SW480 (cell line): Measurements from ENCODE around the gene GAK.
A peak's percentile ranks its signal among the peaks of the same experiment; 100 is the strongest.
"Not testable (repeated sequence)": the region's sequence is repeated elsewhere in the genome, so short reads cannot be mapped to it uniquely, and the experiment has no call there.

ENCODE experiments used
- DNase-seq: peaks from one replicate; pipeline ENCODE4 v3.0.0-alpha.2; 2016; ENCODE audit warnings: low spot score

The GAK gene

GRCh38 chr4:813900-814299 is 118.2 kb downstream of the GAK start:
- DNase-seq: peak; percentile 28

- DNase-seq: no peak
Observed at GRCh38 chr4:808860-809570, 123.1 kb downstream of the GAK start.

DNA sequence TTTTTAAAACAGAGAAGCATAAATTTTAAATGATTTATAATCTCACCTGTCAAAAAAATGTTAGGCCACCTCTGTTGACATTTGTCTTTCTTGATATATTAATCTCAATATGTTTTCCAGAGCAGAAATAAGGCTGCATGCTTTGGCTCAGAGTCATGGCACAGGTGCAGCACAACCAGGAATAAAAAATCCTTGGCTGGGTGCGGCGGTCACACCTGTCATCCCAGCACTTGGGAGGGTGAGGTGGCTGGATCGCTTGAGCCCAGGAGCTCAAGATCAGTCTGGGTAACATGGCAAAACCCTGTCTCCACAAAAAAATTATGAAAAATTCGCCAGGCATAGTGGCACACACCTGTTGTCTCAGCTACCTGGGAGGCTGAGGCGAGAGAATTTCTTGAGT is 124.3 kb downstream of the GAK start:
- DNase-seq: no peak

DNA sequence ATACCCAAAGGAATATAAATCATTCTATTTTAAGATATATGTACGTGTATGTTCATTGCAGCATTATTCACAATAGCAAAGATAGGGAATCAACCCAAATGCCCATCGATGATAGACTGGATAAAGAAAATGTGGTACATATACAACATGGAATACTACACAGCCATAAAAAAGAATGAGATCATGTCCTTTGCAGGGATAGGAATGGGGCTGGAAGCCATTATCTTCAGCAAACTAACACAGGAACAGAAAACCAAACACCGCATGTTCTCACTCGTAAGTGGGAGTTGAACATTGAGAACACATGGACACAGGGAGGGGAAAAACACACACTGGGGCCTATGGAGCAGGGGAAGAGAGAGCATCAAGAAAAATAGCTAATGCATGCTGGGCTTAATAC is 125.1 kb downstream of the GAK start:
- not testable (repeated sequence) for DNase-seq

DNA sequence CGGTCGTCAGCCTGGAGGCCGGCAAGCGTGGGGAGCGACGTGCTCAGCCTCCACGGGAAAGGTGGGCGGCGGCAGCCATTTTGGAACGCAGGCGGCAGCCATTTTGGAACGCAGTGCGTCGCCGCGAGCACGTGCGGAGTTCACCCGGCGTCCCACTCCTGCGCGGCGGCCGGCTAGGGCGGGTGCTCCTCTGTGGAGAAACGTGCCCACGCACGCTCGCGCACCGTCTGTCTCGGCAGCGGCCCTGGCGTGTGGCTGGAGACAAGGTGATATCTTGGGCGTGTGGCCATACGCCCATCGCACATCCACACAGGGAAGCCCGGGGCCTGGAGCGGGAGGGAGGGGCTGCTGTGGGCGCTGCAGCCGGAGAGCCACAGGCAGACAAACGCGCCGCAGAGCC is 127.3 kb downstream of the GAK start:
- DNase-seq: no peak

GRCh38 chr4:803884-804283 is 128.2 kb downstream of the GAK start:
- no peak for DNase-seq

- DNase-seq: no peak
Observed at GRCh38 chr4:801436-802124, 130.5 kb downstream of the GAK start.
